Lung (tissue), 12 donors: Measurements from ENCODE around the gene GOLGA6L10. TPM values are rescaled to one million over a fixed set of nuclear protein-coding genes. Genes with fewer than 3 reads are reported as not detected.
"Not testable (repeated sequence)": the region's sequence is repeated elsewhere in the genome, so short reads cannot be mapped to it uniquely, and the experiment has no call there.

ENCODE experiments used
- ATAC-seq: fragments of 200-7000 bp; cut with Tn5 transposase; one replicate; pipeline ENCODE4 v1.9.1; 2020; ENCODE audit warnings: moderate number of reproducible peaks; ENCODE audit not compliant: insufficient read depth, low FRiP score
- DNase-seq, 3 donors: peaks; one replicate each; pipeline ENCODE4 v3.0.0-alpha.2; 2013 to 2017
- H3K27ac ChIP-seq, 2 donors: one replicate each; pipeline ENCODE4 v1.5.1; 2013; ENCODE audit warnings: mild to moderate bottlenecking in 2 of 2, moderate library complexity in 2 of 2, control low read depth in 1 of 2, inconsistent platforms in 1 of 2, low read depth in 1 of 2, low read length in 1 of 2
- H3K27me3 ChIP-seq, 3 donors: one replicate each; pipeline ENCODE4 v1.5.1; 2013; ENCODE audit warnings: low read length in 2 of 3; ENCODE audit not compliant: control insufficient read depth in 3 of 3, insufficient read depth in 3 of 3
- H3K36me3 ChIP-seq, 4 donors: one replicate each; pipeline ENCODE4 v1.5.1; 2013; ENCODE audit warnings: low read length in 4 of 4, mild to moderate bottlenecking in 1 of 4, moderate library complexity in 1 of 4; ENCODE audit not compliant: control insufficient read depth in 4 of 4, insufficient read depth in 4 of 4
- H3K4me1 ChIP-seq, 5 donors: one replicate each; pipeline ENCODE4 v1.5.1; 2013; ENCODE audit warnings: low read length in 5 of 5, mild to moderate bottlenecking in 2 of 5, moderate library complexity in 1 of 5; ENCODE audit not compliant: control insufficient read depth in 5 of 5, insufficient read depth in 5 of 5
- H3K4me3 ChIP-seq: one replicate; pipeline ENCODE4 v1.5.1; 2013; ENCODE audit warnings: mild to moderate bottlenecking, control low read depth, moderate library complexity
- H3K9ac ChIP-seq, 2 donors: one replicate each; pipeline ENCODE4 v1.5.1; 2013; ENCODE audit warnings: low read length in 2 of 2, control low read depth in 1 of 2; ENCODE audit not compliant: insufficient read depth in 1 of 2
- H3K9me3 ChIP-seq, 4 donors: one replicate each; pipeline ENCODE4 v1.5.1; 2013; ENCODE audit warnings: low read length in 3 of 4, mild to moderate bottlenecking in 1 of 4, moderate library complexity in 1 of 4; ENCODE audit not compliant: control insufficient read depth in 4 of 4, insufficient read depth in 3 of 4
- CTCF ChIP-seq: IDR thresholded peaks from 2 replicates; pipeline ENCODE4 v1.5.1; 2012; ENCODE audit warnings: mild to moderate bottlenecking; ENCODE audit errors: control extremely low read depth, extremely low read depth
- WGBS, 2 donors: extraction: QIAGEN DNeasy Blood & Tissue Kit; methylation state at CpG; one replicate each; pipeline ENCODE4 v1.1.7; 2013; 5-methylcytosine and 5-hydroxymethylcytosine counted together
- polyA plus RNA-seq, 2 donors: library from polyadenylated mRNA; stranded (reverse); fragments of 200-250 nt; gene quantifications; one replicate each; pipeline ENCODE4 v1.2.1, GENCODE V29; 2013
- total RNA-seq, 2 donors: library from RNA; depleted of rRNA in 1 of 2; stranded (reverse); fragments of >200 nt in 1 of 2; gene quantifications; one replicate each; pipeline ENCODE4 v1.2.1, GENCODE V29; 2014 to 2021
- donor health status: control.
- donor health status: control.
- donor health status: Bipolar disorder and iron deficiency.
- donor health status: healthy.
- donor health status: DM: yes; HTN: yes; CAD: no.

The GOLGA6L10 gene
- total and polyA plus RNA-seq, 4 donors = 0.63 to 7.0 (median 2.7) TPM

GRCh38 chr15:82319522-82320278, 29.6 kb downstream of the GOLGA6L10 start:
- not testable (repeated sequence) for H3K4me3 ChIP-seq, H3K27ac ChIP-seq, DNase-seq, H3K9me3 ChIP-seq, H3K27me3 ChIP-seq, H3K36me3 ChIP-seq, H3K9ac ChIP-seq, ATAC-seq, H3K4me1 ChIP-seq
- 89 to 90% methylated on average over 15 to 16 of the region's 19 CpGs for WGBS, 2 donors

- not testable (repeated sequence) for H3K27ac ChIP-seq, H3K27me3 ChIP-seq, H3K9ac ChIP-seq, H3K4me3 ChIP-seq, H3K9me3 ChIP-seq, H3K36me3 ChIP-seq, H3K4me1 ChIP-seq, ATAC-seq, DNase-seq
- 92 to 94% methylated on average over 8 of the region's 8 CpGs for WGBS, 2 donors
These were observed 31.0 kb downstream of the GOLGA6L10 start for GRCh38 chr15:82318281-82318680.

GRCh38 chr15:82317516-82317915, 31.8 kb downstream of the GOLGA6L10 start:
- H3K9ac ChIP-seq, H3K4me1 ChIP-seq, H3K27ac ChIP-seq, H3K27me3 ChIP-seq, ATAC-seq, H3K36me3 ChIP-seq, H3K9me3 ChIP-seq, H3K4me3 ChIP-seq, DNase-seq: not testable (repeated sequence)
- 73 to 89% methylated on average over 7 of the region's 7 CpGs for WGBS, 2 donors

GRCh38 chr15:82317091-82317489, 32.2 kb downstream of the GOLGA6L10 start:
- no peak for TF ChIP-seq CTCF
- Histone ChIP-seq H3K36me3 (no peaks in the 10 kb centered on the region), H3K27me3 (no peaks in the 10 kb centered on the region), H3K9me3 (no peaks in the 10 kb centered on the region), H3K4me3 (no peak overlapping the region), H3K27ac (no peak overlapping the region), H3K9ac (no peak overlapping the region), H3K4me1 (no peaks in the 10 kb centered on the region)
- ATAC-seq (no peak), DNase-seq (no peak)
- whole genome bisulfite sequencing, 2 donors = 89 to 97% methylated on average over 12 of the region's 12 CpGs

GRCh38 chr15:82316247-82317090, 32.8 kb downstream of the GOLGA6L10 start:
- not testable (repeated sequence) for ATAC-seq, H3K9ac ChIP-seq, H3K27me3 ChIP-seq, H3K4me3 ChIP-seq, H3K27ac ChIP-seq, H3K9me3 ChIP-seq, H3K36me3 ChIP-seq, H3K4me1 ChIP-seq, DNase-seq
- 92 to 94% methylated on average over 20 to 23 of the region's 23 CpGs for WGBS, 2 donors
